Activated naive CD4-positive, alpha-beta T cell treated with anti-CD3 and anti-CD28 coated beads, Interleukin-2, amount 50 U/mL, for 16 hours (primary cell): ENCODE results near the gene NUDT3.
"Not testable (repeated sequence)": the region's sequence is repeated elsewhere in the genome, so short reads cannot be mapped to it uniquely, and the experiment has no call there.

Experiments
- DNase-seq: peaks from one replicate; pipeline ENCODE4 v3.0.0-alpha.2; 2020

The NUDT3 gene

GRCh38 chr6:34365781-34366638 lies 26.5 kb downstream of the NUDT3 start:
- not testable (repeated sequence) for DNase-seq

- DNase-seq, result not testable (repeated sequence)
Measured at GRCh38 chr6:34363681-34364075, 28.8 kb downstream of the NUDT3 start.

- no peak for DNase-seq
Measured at GRCh38 chr6:34362909-34363680, 29.4 kb downstream of the NUDT3 start.

GRCh38 chr6:34362176-34362575 lies 30.3 kb downstream of the NUDT3 start:
- no peak for DNase-seq

- DNase-seq, result no peak
Measured at GRCh38 chr6:34360556-34360955, 31.9 kb downstream of the NUDT3 start.

GRCh38 chr6:34359418-34360158 lies 32.9 kb downstream of the NUDT3 start:
- DNase-seq, result no peak

GRCh38 chr6:34358389-34358905 lies 34.0 kb downstream of the NUDT3 start:
- no peak for DNase-seq

GRCh38 chr6:34357937-34358336 lies 34.5 kb downstream of the NUDT3 start:
- no peak for DNase-seq

GRCh38 chr6:34355889-34356288 lies 36.6 kb downstream of the NUDT3 start:
- no peak for DNase-seq

GRCh38 chr6:34354230-34354629 lies 38.2 kb downstream of the NUDT3 start:
- DNase-seq, result not testable (repeated sequence)

- not testable (repeated sequence) for DNase-seq
Measured at GRCh38 chr6:34353530-34353929, 38.9 kb downstream of the NUDT3 start.

- no peak for DNase-seq
Measured at GRCh38 chr6:34352305-34352937, 40.0 kb downstream of the NUDT3 start.

- no peak for DNase-seq
Measured at GRCh38 chr6:34350934-34351217, 41.6 kb downstream of the NUDT3 start.

- DNase-seq, result no peak
Measured at GRCh38 chr6:34350137-34350933, 42.1 kb downstream of the NUDT3 start.

GRCh38 chr6:34349211-34349610 lies 43.3 kb downstream of the NUDT3 start:
- DNase-seq, result no peak

- no peak for DNase-seq
Measured at GRCh38 chr6:34347303-34347702, 45.2 kb downstream of the NUDT3 start.

- DNase-seq, result no peak
Measured at GRCh38 chr6:34346175-34347119, 46.0 kb downstream of the NUDT3 start.

- no peak for DNase-seq
Measured at GRCh38 chr6:34343806-34344205, 48.7 kb downstream of the NUDT3 start.

GRCh38 chr6:34342247-34342646 lies 50.2 kb downstream of the NUDT3 start:
- DNase-seq, result no peak

GRCh38 chr6:34341481-34341971 lies 50.9 kb downstream of the NUDT3 start:
- DNase-seq, result no peak
